ENCODE data around the gene PUM1.
"Not testable (repeated sequence)": the region's sequence is repeated elsewhere in the genome, so short reads cannot be mapped to it uniquely, and the experiment has no call there.

The PUM1 gene

GRCh38 chr1:31064111-31064717 is 1.3 kb downstream of the PUM1 start:
- DNase-seq, result no peak

GRCh38 chr1:31063631-31064030 is 1.9 kb downstream of the PUM1 start:
- no peak for DNase-seq

- DNase-seq, result no peak
Measured at GRCh38 chr1:31062867-31063380, 2.6 kb downstream of the PUM1 start.

GRCh38 chr1:31062162-31062866 is 3.2 kb downstream of the PUM1 start:
- not testable (repeated sequence) for DNase-seq

GRCh38 chr1:31058012-31058411 is 7.5 kb downstream of the PUM1 start:
- DNase-seq, result no peak

- no peak for DNase-seq
Measured at GRCh38 chr1:31055953-31056352, 9.6 kb downstream of the PUM1 start.

- no peak for DNase-seq
Measured at GRCh38 chr1:31055501-31055900, 10.0 kb downstream of the PUM1 start.

GRCh38 chr1:31054958-31055481 is 10.5 kb downstream of the PUM1 start:
- DNase-seq, result no peak

- no peak for DNase-seq
Measured at GRCh38 chr1:31054349-31054748, 11.2 kb downstream of the PUM1 start.

- DNase-seq, result not testable (repeated sequence)
Measured at GRCh38 chr1:31052613-31053012, 12.9 kb downstream of the PUM1 start.

GRCh38 chr1:31051611-31052010 is 13.9 kb downstream of the PUM1 start:
- DNase-seq, result no peak

- DNase-seq, result not testable (repeated sequence)
Measured at GRCh38 chr1:31047507-31047906, 18.0 kb downstream of the PUM1 start.

GRCh38 chr1:31043631-31044030 is 21.9 kb downstream of the PUM1 start:
- DNase-seq, result no peak

- no peak for DNase-seq
Measured at GRCh38 chr1:31042656-31043055, 22.9 kb downstream of the PUM1 start.

GRCh38 chr1:31041529-31041928 is 24.0 kb downstream of the PUM1 start:
- no peak for DNase-seq

- DNase-seq, result no peak
Measured at GRCh38 chr1:31040038-31040437, 25.5 kb downstream of the PUM1 start.

- DNase-seq, result not testable (repeated sequence)
Measured at GRCh38 chr1:31038935-31039334, 26.6 kb downstream of the PUM1 start.

- DNase-seq, result no peak
Measured at GRCh38 chr1:31038360-31038759, 27.2 kb downstream of the PUM1 start.

- no peak for DNase-seq
Measured at GRCh38 chr1:31036749-31037500, 28.6 kb downstream of the PUM1 start.

- no peak for DNase-seq
Measured at GRCh38 chr1:31033598-31033997, 31.9 kb downstream of the PUM1 start.

GRCh38 chr1:31032266-31032665 is 33.3 kb downstream of the PUM1 start:
- no peak for DNase-seq

- no peak for DNase-seq
Measured at GRCh38 chr1:31031330-31032143, 34.0 kb downstream of the PUM1 start.

GRCh38 chr1:31029026-31029425 is 36.5 kb downstream of the PUM1 start:
- DNase-seq, result no peak

Measured in activated CD4-positive, alpha-beta T cell treated with anti-CD3 and anti-CD28 coated beads, Interleukin-2, amount 50 U/mL, for 48 hours (primary cell).